Measurements from ENCODE around the gene RASSF8.

DNA sequence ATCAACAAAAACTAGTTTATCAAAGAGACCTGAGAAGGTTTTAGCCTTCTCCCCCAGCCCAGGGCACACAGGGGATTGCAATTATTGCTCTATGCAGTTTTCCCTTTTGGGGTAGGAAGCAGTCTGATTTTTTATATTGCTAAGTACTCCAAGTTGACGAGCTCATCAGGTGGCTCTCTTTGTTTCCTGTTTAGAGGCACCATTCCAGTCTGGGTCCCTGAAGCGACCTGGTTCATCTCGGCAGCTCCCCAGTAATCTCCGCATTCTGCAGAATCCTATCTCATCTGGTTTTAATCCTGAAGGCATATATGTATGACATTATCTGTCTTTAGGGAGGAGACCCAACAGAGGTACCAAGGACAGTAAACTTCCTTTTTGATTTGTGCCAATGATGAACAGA is 110.0 kb downstream of the RASSF8 start:
- TF ChIP-seq POLR2A (IDR thresholded peaks at IDR 0.05): no peak
- TF ChIP-seq, protein P1, sequence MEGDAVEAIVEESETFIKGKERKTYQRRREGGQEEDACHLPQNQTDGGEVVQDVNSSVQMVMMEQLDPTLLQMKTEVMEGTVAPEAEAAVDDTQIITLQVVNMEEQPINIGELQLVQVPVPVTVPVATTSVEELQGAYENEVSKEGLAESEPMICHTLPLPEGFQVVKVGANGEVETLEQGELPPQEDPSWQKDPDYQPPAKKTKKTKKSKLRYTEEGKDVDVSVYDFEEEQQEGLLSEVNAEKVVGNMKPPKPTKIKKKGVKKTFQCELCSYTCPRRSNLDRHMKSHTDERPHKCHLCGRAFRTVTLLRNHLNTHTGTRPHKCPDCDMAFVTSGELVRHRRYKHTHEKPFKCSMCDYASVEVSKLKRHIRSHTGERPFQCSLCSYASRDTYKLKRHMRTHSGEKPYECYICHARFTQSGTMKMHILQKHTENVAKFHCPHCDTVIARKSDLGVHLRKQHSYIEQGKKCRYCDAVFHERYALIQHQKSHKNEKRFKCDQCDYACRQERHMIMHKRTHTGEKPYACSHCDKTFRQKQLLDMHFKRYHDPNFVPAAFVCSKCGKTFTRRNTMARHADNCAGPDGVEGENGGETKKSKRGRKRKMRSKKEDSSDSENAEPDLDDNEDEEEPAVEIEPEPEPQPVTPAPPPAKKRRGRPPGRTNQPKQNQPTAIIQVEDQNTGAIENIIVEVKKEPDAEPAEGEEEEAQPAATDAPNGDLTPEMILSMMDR (IDR thresholded peaks at IDR 0.05 in 8 of 11, conservative IDR thresholded peaks at IDR 0.05 in 3 of 11): no peak

All from spleen (tissue), 7 donors.